CD4-positive, CD25-positive, alpha-beta regulatory T cell (primary cell): ENCODE data around the gene PPP1R13L. TPM values are rescaled to one million over a fixed set of nuclear protein-coding genes. Genes with fewer than 3 reads are reported as not detected.
"Not testable (repeated sequence)": the region's sequence is repeated elsewhere in the genome, so short reads cannot be mapped to it uniquely, and the experiment has no call there.

ENCODE experiments used
- ATAC-seq, 2 donors: fragments of 150-1000 bp; cut with Tn5 transposase; one replicate each; pipeline ENCODE4 v1.10.0; 2021; ENCODE audit warnings: low read depth in 2 of 2, moderate number of reproducible peaks in 2 of 2, moderate library complexity in 1 of 2
- DNase-seq, 3 donors: peaks; one replicate each; pipeline versions ENCODE4 v3.0.0 to v3.0.0-alpha.2; 2012 to 2022; ENCODE audit warnings: mixed read lengths in 1 of 3
- H3K27ac ChIP-seq: one replicate; pipeline ENCODE4 v1.7.0; 2013; ENCODE audit warnings: mild to moderate bottlenecking, low read length; ENCODE audit not compliant: insufficient read depth, poor library complexity, severe bottlenecking
- H3K27me3 ChIP-seq: one replicate; pipeline ENCODE4 v1.7.0; 2013; ENCODE audit warnings: low read length; ENCODE audit not compliant: control insufficient read depth, insufficient read depth
- H3K36me3 ChIP-seq: one replicate; pipeline ENCODE4 v1.7.0; 2013; ENCODE audit warnings: mild to moderate bottlenecking, low read length, moderate library complexity; ENCODE audit not compliant: control insufficient read depth, insufficient read depth
- H3K4me1 ChIP-seq: 2 replicates; pipeline ENCODE4 v1.7.0; 2013; ENCODE audit warnings: mild to moderate bottlenecking, low read length; ENCODE audit not compliant: insufficient read depth, control insufficient read depth, poor library complexity, severe bottlenecking
- H3K4me3 ChIP-seq: one replicate; pipeline ENCODE4 v1.7.0; 2013; ENCODE audit warnings: low read depth, mild to moderate bottlenecking, low read length, moderate library complexity
- H3K9me3 ChIP-seq, 2 experiments: 1 replicate in 1 of 2; 2 replicates in 1 of 2; pipeline ENCODE4 v1.7.0; 2013; ENCODE audit warnings: low read length in 2 of 2, mild to moderate bottlenecking in 1 of 2, moderate library complexity in 1 of 2; ENCODE audit not compliant: control insufficient read depth in 2 of 2
- H3K27ac Mint-ChIP-seq, 3 donors: one replicate each; pipeline ENCODE4 v1.8.0; 2020 to 2022; ENCODE audit warnings: mild to moderate bottlenecking in 3 of 3, mixed read lengths in 3 of 3, moderate library complexity in 2 of 3
- H3K27me3 Mint-ChIP-seq: one replicate; pipeline ENCODE4 v1.8.0; 2022; ENCODE audit warnings: mild to moderate bottlenecking, mixed read lengths
- H3K36me3 Mint-ChIP-seq: one replicate; pipeline ENCODE4 v1.8.0; 2020; ENCODE audit warnings: mixed read lengths
- H3K4me1 Mint-ChIP-seq, 4 donors: one replicate each; pipeline ENCODE4 v1.8.0; 2020 to 2022; ENCODE audit warnings: mixed read lengths in 4 of 4, mild to moderate bottlenecking in 1 of 4
- H3K4me3 Mint-ChIP-seq, 4 donors: one replicate each; pipeline ENCODE4 v1.8.0; 2020 to 2022; ENCODE audit warnings: mild to moderate bottlenecking in 4 of 4, mixed read lengths in 4 of 4, moderate library complexity in 3 of 4
- H3K9me3 Mint-ChIP-seq, 7 donors: one replicate each; pipeline ENCODE4 v1.8.0; 2020 to 2022; ENCODE audit warnings: mixed read lengths in 7 of 7, mild to moderate bottlenecking in 3 of 7, moderate library complexity in 2 of 7
- polyA plus RNA-seq, 4 donors: library from polyadenylated mRNA; unstranded; fragments of 300-500 nt; fragmentation: Illumina TruSeq; gene quantifications; one replicate each; pipeline ENCODE4 v1.2.3, GENCODE V29; 2021
- total RNA-seq: library from RNA; stranded (reverse); gene quantifications from one replicate; pipeline ENCODE4 v1.2.3, GENCODE V29; 2022

Gene PPP1R13L
- total and polyA plus RNA-seq, 5 donors from 2014 or later: 0.17 to 7.4 (median 0.93) TPM

GRCh38 chr19:45440873-45441654 is 36.2 kb upstream of the PPP1R13L start:
- H3K27ac Mint-ChIP-seq: peak overlapping the region; percentile 74 to 93 (median 90)
- H3K27me3 ChIP-seq: no peaks in the 10 kb centered on the region
- peaks cover 40% of the 10 kb centered on the region for H3K4me1 ChIP-seq
- H3K36me3 Mint-ChIP-seq: no peaks in the 10 kb centered on the region
- H3K27ac ChIP-seq: peak overlapping the region; percentile 85
- ATAC-seq (no peak), DNase-seq (no peak)
- peaks cover 0 to 2% (median 0%) of the 10 kb centered on the region in 7 donors for H3K9me3 Mint-ChIP-seq
- peak overlapping the region; percentile 70 to 90 (median 76) for H3K4me3 Mint-ChIP-seq
- H3K4me3 ChIP-seq: no peak overlapping the region
- no peaks in the 10 kb centered on the region for H3K36me3 ChIP-seq
- H3K27me3 Mint-ChIP-seq: no peaks in the 10 kb centered on the region
- H3K9me3 ChIP-seq: no peaks in the 10 kb centered on the region
- peaks cover 4 to 46% (median 29%) of the 10 kb centered on the region in 4 donors for H3K4me1 Mint-ChIP-seq

- peaks cover 4 to 40% (median 23%) of the 10 kb centered on the region in 4 donors for H3K4me1 Mint-ChIP-seq
- peaks cover 0 to 2% (median 0%) of the 10 kb centered on the region in 7 donors for H3K9me3 Mint-ChIP-seq
- Histone ChIP-seq H3K27ac (peak overlapping the region; percentile 85), H3K27me3 (no peaks in the 10 kb centered on the region), H3K4me3 (no peak overlapping the region), H3K4me1 (peaks cover 40% of the 10 kb centered on the region), H3K36me3 (no peaks in the 10 kb centered on the region), H3K9me3 (no peaks in the 10 kb centered on the region)
- no peaks in the 10 kb centered on the region for H3K36me3 Mint-ChIP-seq
- H3K4me3 Mint-ChIP-seq: peak overlapping the region; percentile 74 to 90 (median 84)
- peak overlapping the region; percentile 74 to 93 (median 90) for H3K27ac Mint-ChIP-seq
- ATAC-seq (no peak), DNase-seq (no peak)
- no peaks in the 10 kb centered on the region for H3K27me3 Mint-ChIP-seq
Observed at GRCh38 chr19:45440259-45440638, 35.4 kb upstream of the PPP1R13L start.

- Mint-ChIP-seq H3K4me3 (peak overlapping the region; percentile 74 to 90 (median 84)), H3K36me3 (no peaks in the 10 kb centered on the region), H3K27me3 (no peaks in the 10 kb centered on the region), H3K9me3 (peaks cover 0 to 2% (median 0%) of the 10 kb centered on the region in 7 donors), H3K27ac (peak overlapping the region in 2 of 3 donors; percentile 74 to 90), H3K4me1 (peaks cover 2 to 35% (median 19%) of the 10 kb centered on the region in 4 donors)
- ATAC-seq (peak; percentile 75), DNase-seq (peak; percentile 78 to 90 (median 81))
- Histone ChIP-seq H3K36me3 (no peaks in the 10 kb centered on the region), H3K27me3 (no peaks in the 10 kb centered on the region), H3K4me1 (peaks cover 38% of the 10 kb centered on the region), H3K9me3 (no peaks in the 10 kb centered on the region), H3K4me3 (no peak overlapping the region), H3K27ac (peak overlapping the region; percentile 85)
Observed at GRCh38 chr19:45439569-45440258, 34.8 kb upstream of the PPP1R13L start.

- Histone ChIP-seq H3K9me3 (no peaks in the 10 kb centered on the region), H3K27ac (peak overlapping the region; percentile 85), H3K27me3 (no peaks in the 10 kb centered on the region), H3K4me1 (peaks cover 33% of the 10 kb centered on the region), H3K4me3 (peak overlapping the region; percentile 9), H3K36me3 (no peaks in the 10 kb centered on the region)
- Mint-ChIP-seq H3K9me3 (peaks cover 0 to 2% (median 0%) of the 10 kb centered on the region in 7 donors), H3K4me3 (peak overlapping the region; percentile 32 to 90 (median 62)), H3K4me1 (peaks cover 0 to 31% (median 15%) of the 10 kb centered on the region in 4 donors), H3K27ac (no peak overlapping the region), H3K27me3 (no peaks in the 10 kb centered on the region), H3K36me3 (no peaks in the 10 kb centered on the region)
- ATAC-seq (no peak), DNase-seq (no peak)
Observed at GRCh38 chr19:45439190-45439568, 34.3 kb upstream of the PPP1R13L start.

- Mint-ChIP-seq H3K4me3 (peak overlapping the region in 1 of 4 donors; percentile 67), H3K4me1 (peaks cover 0 to 15% (median 5%) of the 10 kb centered on the region in 4 donors), H3K27ac (peak overlapping the region in 1 of 3 donors; percentile 60), H3K27me3 (no peaks in the 10 kb centered on the region), H3K36me3 (no peaks in the 10 kb centered on the region), H3K9me3 (peaks cover 0 to under 1% (median 0%) of the 10 kb centered on the region in 7 donors)
- Histone ChIP-seq H3K27ac (no peak overlapping the region), H3K4me3 (no peak overlapping the region), H3K4me1 (peaks cover 15% of the 10 kb centered on the region), H3K9me3 (no peaks in the 10 kb centered on the region), H3K27me3 (no peaks in the 10 kb centered on the region), H3K36me3 (no peaks in the 10 kb centered on the region)
- DNase-seq (no peak), ATAC-seq (no peak)
Observed at GRCh38 chr19:45437328-45437727, 32.5 kb upstream of the PPP1R13L start.

GRCh38 chr19:45432543-45432942 is 27.7 kb upstream of the PPP1R13L start:
- not testable (repeated sequence) for H3K9me3 ChIP-seq, H3K27ac Mint-ChIP-seq, H3K27me3 ChIP-seq, DNase-seq, H3K4me3 ChIP-seq, H3K4me1 Mint-ChIP-seq, ATAC-seq, H3K36me3 ChIP-seq, H3K4me3 Mint-ChIP-seq, H3K27me3 Mint-ChIP-seq, H3K27ac ChIP-seq, H3K9me3 Mint-ChIP-seq, H3K36me3 Mint-ChIP-seq
- H3K4me1 ChIP-seq: peaks cover 12% of the 10 kb centered on the region

GRCh38 chr19:45431008-45431407 is 26.1 kb upstream of the PPP1R13L start:
- H3K27ac Mint-ChIP-seq, H3K4me3 ChIP-seq, H3K27me3 ChIP-seq, H3K27ac ChIP-seq, H3K36me3 Mint-ChIP-seq, H3K9me3 ChIP-seq, H3K4me3 Mint-ChIP-seq, H3K9me3 Mint-ChIP-seq, DNase-seq, ATAC-seq, H3K36me3 ChIP-seq: not testable (repeated sequence)
- H3K4me1 Mint-ChIP-seq: peaks cover 0 to 10% (median 2%) of the 10 kb centered on the region in 4 donors
- H3K4me1 ChIP-seq: peaks cover 12% of the 10 kb centered on the region
- H3K27me3 Mint-ChIP-seq: peaks cover 10% of the 10 kb centered on the region
